T47D (cell line): ENCODE data around the gene PCNX1.

Source experiments
- DNase-seq, 2 experiments: peaks; one replicate each; pipeline versions ENCODE4 v3.0.0 to v3.0.0-alpha.2; 2011 to 2012; ENCODE audit warnings: low read depth in 1 of 2, low spot score in 1 of 2
- JUND ChIP-seq: IDR thresholded peaks from 2 replicates; pipeline ENCODE4 v1.6.1; 2012; ENCODE audit warnings: low read depth
- in situ Hi-C: cut with HindIII; loops from 2 replicates; pipeline ENCODE4 v1.10.0; 2016; ENCODE audit warnings: low sequenced_read_pairs, low pct_unique_long_range_greater_than_20kb

Gene PCNX1

GRCh38 chr14:71107921-71108320, 200.7 kb downstream of the PCNX1 start:
- in situ Hi-C loops: no loop called here
- TF ChIP-seq JUND: no peak
- DNase-seq: no peak

- in situ Hi-C loops: no loop called here
- TF ChIP-seq JUND: no peak
- no peak for DNase-seq
Measured at GRCh38 chr14:71108398-71109119, 201.3 kb downstream of the PCNX1 start.

GRCh38 chr14:71113376-71113775, 206.1 kb downstream of the PCNX1 start:
- in situ Hi-C loops: no loop called here
- no peak for DNase-seq
- no peak for TF ChIP-seq JUND

- in situ Hi-C loops: no loop called here
- TF ChIP-seq JUND: no peak
- no peak for DNase-seq
Measured at GRCh38 chr14:71114565-71114964, 207.3 kb downstream of the PCNX1 start.

- in situ Hi-C loops: no loop called here
- DNase-seq: no peak
- no peak for TF ChIP-seq JUND
Measured at GRCh38 chr14:71115306-71115705, 208.0 kb downstream of the PCNX1 start.

- TF ChIP-seq JUND: no peak
- in situ Hi-C loops: no loop called here
Measured at GRCh38 chr14:71115821-71116567, 208.7 kb downstream of the PCNX1 start.

GRCh38 chr14:71116568-71117122, 209.4 kb downstream of the PCNX1 start:
- no peak for DNase-seq
- TF ChIP-seq JUND: no peak
- in situ Hi-C loops: no loop called here

More at GRCh38 chr14:71115821-71116567, 208.7 kb downstream of the PCNX1 start:
- no peak for DNase-seq

GRCh38 chr14:71117839-71118743, 210.8 kb downstream of the PCNX1 start:
- in situ Hi-C loops: no loop called here
- no peak for DNase-seq
- TF ChIP-seq JUND: no peak

GRCh38 chr14:71119075-71119474, 211.8 kb downstream of the PCNX1 start:
- no peak for TF ChIP-seq JUND
- DNase-seq: no peak
- in situ Hi-C loops: no loop called here

- in situ Hi-C loops: no loop called here
- no peak for DNase-seq
- TF ChIP-seq JUND: no peak
Measured at GRCh38 chr14:71119832-71120231, 212.6 kb downstream of the PCNX1 start.

GRCh38 chr14:71121001-71121400, 213.7 kb downstream of the PCNX1 start:
- no peak for DNase-seq
- in situ Hi-C loops: no loop called here
- TF ChIP-seq JUND: no peak

- in situ Hi-C loops: no loop called here
- no peak for TF ChIP-seq JUND
- no peak for DNase-seq
Measured at GRCh38 chr14:71121711-71122110, 214.5 kb downstream of the PCNX1 start.
